ENCODE results near the gene PDILT. TPM values are rescaled to one million over a fixed set of nuclear protein-coding genes. Genes with fewer than 3 reads are reported as not detected.

PDILT gene
- total RNA-seq, 1 donor from 2014 or later = not detected

DNA sequence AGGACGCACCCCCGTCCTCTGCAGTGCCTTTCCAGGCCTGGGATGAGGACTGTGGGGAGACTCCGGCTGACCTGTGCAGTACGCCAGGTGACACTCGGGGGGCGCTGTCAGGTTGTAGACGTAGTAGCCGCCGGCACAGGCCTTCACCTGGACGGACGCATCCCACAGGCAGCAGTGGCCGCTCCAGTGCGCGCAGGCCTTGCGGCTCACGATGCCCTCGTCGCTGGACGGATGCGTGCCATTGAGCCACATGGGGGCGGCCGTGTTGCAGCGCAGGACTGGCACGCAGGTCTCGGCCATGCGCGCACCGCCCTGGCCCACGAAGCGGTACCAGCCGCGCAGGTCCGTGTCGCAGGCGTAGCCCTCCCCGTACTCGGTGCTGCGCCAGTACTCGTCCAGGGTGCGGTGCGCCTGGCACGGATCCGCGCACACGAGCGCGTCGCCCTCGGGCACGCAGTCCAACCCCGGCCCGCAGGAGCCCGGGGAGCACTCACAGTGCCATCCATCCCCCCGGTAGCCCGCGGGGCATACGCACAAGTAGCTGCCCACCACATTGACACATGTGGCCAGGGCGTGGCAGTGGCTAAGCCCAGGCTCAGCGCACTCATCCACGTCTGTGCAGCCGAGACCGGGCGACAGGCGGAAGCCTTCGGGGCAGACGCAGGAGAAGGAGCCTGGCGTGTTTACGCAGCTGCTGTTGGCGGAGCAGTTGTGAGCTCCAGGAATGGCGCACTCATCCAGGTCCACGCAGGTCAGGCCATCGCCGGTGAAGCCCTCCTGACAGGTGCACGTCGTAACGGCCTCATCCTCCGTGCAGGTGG lies 56.0 kb downstream of the PDILT start:
- TF ChIP-seq POLR2AphosphoS5 (IDR thresholded peaks at IDR 0.05; ENCODE audit: insufficient read depth in 1 of 2, low read depth in 1 of 2) (no peak), POLR2A (IDR thresholded peaks at IDR 0.05) (no peak)
- TF ChIP-seq, protein P1, sequence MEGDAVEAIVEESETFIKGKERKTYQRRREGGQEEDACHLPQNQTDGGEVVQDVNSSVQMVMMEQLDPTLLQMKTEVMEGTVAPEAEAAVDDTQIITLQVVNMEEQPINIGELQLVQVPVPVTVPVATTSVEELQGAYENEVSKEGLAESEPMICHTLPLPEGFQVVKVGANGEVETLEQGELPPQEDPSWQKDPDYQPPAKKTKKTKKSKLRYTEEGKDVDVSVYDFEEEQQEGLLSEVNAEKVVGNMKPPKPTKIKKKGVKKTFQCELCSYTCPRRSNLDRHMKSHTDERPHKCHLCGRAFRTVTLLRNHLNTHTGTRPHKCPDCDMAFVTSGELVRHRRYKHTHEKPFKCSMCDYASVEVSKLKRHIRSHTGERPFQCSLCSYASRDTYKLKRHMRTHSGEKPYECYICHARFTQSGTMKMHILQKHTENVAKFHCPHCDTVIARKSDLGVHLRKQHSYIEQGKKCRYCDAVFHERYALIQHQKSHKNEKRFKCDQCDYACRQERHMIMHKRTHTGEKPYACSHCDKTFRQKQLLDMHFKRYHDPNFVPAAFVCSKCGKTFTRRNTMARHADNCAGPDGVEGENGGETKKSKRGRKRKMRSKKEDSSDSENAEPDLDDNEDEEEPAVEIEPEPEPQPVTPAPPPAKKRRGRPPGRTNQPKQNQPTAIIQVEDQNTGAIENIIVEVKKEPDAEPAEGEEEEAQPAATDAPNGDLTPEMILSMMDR (IDR thresholded peaks at IDR 0.05) = no peak
- Histone ChIP-seq H3K27me3 (no peaks in the 10 kb centered on the region), H3K9me3 (no peaks in the 10 kb centered on the region), H3K36me3 (no peaks in the 10 kb centered on the region), H3K4me3 (no peak overlapping the region), H3K4me1 (no peaks in the 10 kb centered on the region), H3K27ac (no peak overlapping the region)
- DNase-seq (ENCODE audit: extremely low spot score in 2 of 2) = no peak
- intact Hi-C loops (cut with DNase I) = no loop called here

DNA sequence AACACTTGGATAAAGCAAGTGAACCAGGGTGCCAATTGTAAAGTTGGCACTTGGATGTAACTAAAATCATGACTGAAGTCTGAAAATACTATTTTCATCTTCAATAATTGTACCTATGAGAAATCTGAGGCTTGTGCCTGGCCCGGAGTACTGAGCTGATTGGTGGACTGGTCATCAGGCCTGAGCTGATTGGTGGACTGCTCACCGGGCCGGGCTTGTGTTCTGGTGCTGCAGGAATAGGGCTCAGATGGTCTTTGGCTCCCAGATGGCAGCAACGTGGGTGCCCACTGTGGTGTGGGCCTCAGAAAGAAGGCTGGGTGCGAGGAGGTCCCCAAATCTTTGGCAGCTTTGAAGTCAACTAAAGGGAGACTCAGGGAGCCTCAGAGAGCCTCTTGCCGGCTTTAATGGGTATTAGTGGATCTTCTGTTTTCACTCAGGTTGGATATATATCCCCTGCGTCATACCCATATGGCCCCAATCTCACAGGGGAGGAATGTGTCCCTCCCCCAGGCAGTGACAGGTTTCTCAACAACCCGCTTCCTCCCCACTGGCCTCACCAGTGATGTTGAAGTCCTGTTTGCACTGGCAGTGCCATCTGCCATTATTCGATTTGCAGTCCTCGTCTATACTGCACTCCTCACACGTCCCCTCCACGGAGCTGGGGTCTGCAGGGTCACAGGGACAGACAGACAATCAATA lies 56.7 kb downstream of the PDILT start:
- Histone ChIP-seq H3K27ac (no peak overlapping the region), H3K4me1 (no peaks in the 10 kb centered on the region), H3K36me3 (no peaks in the 10 kb centered on the region), H3K9me3 (no peaks in the 10 kb centered on the region), H3K27me3 (no peaks in the 10 kb centered on the region), H3K4me3 (no peak overlapping the region)
- intact Hi-C loops (cut with DNase I) = no loop called here
- no peak for DNase-seq (ENCODE audit: extremely low spot score in 2 of 2)
- TF ChIP-seq, protein P1 (IDR thresholded peaks at IDR 0.05) = no peak
- TF ChIP-seq POLR2A (IDR thresholded peaks at IDR 0.05) = no peak
- no peak for TF ChIP-seq POLR2AphosphoS5 (IDR thresholded peaks at IDR 0.05; ENCODE audit: insufficient read depth in 1 of 2, low read depth in 1 of 2)

DNA sequence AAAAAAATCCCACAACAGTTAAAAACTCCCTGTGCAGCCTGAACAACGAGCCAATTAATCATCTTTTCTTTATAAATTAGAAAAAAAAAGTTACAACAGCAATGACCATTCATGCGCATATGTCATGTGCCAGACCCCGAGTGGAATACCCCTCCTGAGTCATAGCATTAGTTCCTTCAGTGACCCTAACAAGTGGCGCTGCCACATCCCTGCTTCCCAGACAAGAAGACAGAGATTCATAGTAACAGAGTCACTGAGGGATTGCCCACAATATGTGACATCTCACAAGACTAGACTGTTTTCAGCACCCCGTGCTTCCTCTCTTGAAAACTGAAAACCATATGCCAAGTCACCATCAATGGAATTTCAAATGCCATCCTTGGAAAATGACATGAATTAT lies 59.9 kb downstream of the PDILT start:
- no peak overlapping the region for H3K4me3 ChIP-seq

DNA sequence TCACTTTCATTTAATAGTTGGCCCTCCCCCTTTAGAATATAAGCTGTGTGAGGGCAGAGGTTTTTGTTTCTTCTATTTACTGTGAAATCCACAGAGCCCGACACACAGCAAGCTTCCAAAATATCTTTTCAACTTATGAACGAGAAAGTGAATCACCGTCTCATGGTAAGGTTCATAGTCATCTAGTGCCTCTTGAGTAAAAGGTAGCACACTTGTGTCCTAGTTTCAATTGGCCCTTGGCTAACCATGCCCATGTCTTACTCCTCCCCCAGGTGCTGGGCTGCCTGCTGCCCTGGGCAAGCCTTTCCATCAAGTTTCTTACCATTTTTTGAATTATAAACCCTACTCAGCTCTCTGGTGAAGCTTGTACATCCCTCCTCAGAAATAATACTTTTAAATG lies 64.8 kb downstream of the PDILT start:
- Histone ChIP-seq H3K4me1 (no peaks in the 10 kb centered on the region), H3K4me3 (no peak overlapping the region), H3K9me3 (no peaks in the 10 kb centered on the region), H3K36me3 (no peaks in the 10 kb centered on the region), H3K27ac (no peak overlapping the region), H3K27me3 (no peaks in the 10 kb centered on the region)
- TF ChIP-seq POLR2AphosphoS5 (IDR thresholded peaks at IDR 0.05; ENCODE audit: insufficient read depth in 1 of 2, low read depth in 1 of 2) = no peak
- TF ChIP-seq POLR2A (IDR thresholded peaks at IDR 0.05) = no peak
- TF ChIP-seq, protein P1 (IDR thresholded peaks at IDR 0.05) = no peak
- DNase-seq (ENCODE audit: extremely low spot score in 2 of 2) = no peak
- intact Hi-C loops (cut with DNase I) = no loop called here

More for the DNA sequence above, 59.9 kb downstream of the PDILT start:
- TF ChIP-seq POLR2AphosphoS5 (IDR thresholded peaks at IDR 0.05; ENCODE audit: insufficient read depth in 1 of 2, low read depth in 1 of 2) (no peak), POLR2A (IDR thresholded peaks at IDR 0.05) (no peak)
- TF ChIP-seq, protein P1 (IDR thresholded peaks at IDR 0.05) = no peak
- Histone ChIP-seq H3K9me3 (no peaks in the 10 kb centered on the region), H3K36me3 (no peaks in the 10 kb centered on the region), H3K4me1 (no peaks in the 10 kb centered on the region), H3K27ac (no peak overlapping the region), H3K27me3 (no peaks in the 10 kb centered on the region)
- no peak for DNase-seq (ENCODE audit: extremely low spot score in 2 of 2)
- intact Hi-C loops (cut with DNase I) = no loop called here

DNA sequence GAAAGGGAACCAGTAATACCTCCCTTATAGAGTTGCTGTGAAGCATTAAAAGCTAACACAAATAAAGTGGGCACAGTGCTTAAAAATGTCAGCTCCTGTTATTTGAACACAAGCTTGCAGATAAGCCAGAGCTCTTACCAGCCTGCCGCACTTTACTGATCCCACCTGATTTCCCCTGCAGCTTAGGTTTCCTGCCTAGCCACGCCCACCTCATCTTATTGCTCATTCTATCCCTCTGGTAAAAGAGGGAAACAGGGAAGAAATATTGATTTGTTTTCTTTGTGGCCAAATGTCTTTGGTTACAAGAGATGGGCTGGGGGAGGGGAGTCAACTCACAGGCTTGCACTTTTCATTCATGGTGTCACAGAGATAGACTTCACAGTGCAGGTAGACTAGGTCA lies 67.6 kb downstream of the PDILT start:
- intact Hi-C loops (cut with DNase I) = no loop called here

More for the DNA sequence above, 67.6 kb downstream of the PDILT start:
- Histone ChIP-seq H3K27me3 (no peaks in the 10 kb centered on the region), H3K4me3 (no peak overlapping the region), H3K9me3 (no peaks in the 10 kb centered on the region), H3K4me1 (no peaks in the 10 kb centered on the region), H3K36me3 (no peaks in the 10 kb centered on the region), H3K27ac (no peak overlapping the region)
- TF ChIP-seq, protein P1 (IDR thresholded peaks at IDR 0.05) = no peak
- TF ChIP-seq POLR2AphosphoS5 (IDR thresholded peaks at IDR 0.05; ENCODE audit: insufficient read depth in 1 of 2, low read depth in 1 of 2) = no peak
- TF ChIP-seq POLR2A (IDR thresholded peaks at IDR 0.05) = no peak
- no peak for DNase-seq (ENCODE audit: extremely low spot score in 2 of 2)
